ENCODE results near the gene UCP1.

- TF ChIP-seq CTCF (IDR thresholded peaks at IDR 0.05) = no peak
- no peak for TF ChIP-seq POLR2AphosphoS5 (IDR thresholded peaks at IDR 0.05)
Observed at GRCh38 chr4:140533951-140534480, 34.7 kb downstream of the UCP1 start.
